ENCODE results near the gene GOLGA6L7. TPM values are rescaled to one million over a fixed set of nuclear protein-coding genes. Genes with fewer than 3 reads are reported as not detected.
A peak's percentile ranks its signal among the peaks of the same experiment; 100 is the strongest.
"Not testable (repeated sequence)": the region's sequence is repeated elsewhere in the genome, so short reads cannot be mapped to it uniquely, and the experiment has no call there.

The GOLGA6L7 gene
- total and polyA plus RNA-seq, 9 donors: not detected

DNA sequence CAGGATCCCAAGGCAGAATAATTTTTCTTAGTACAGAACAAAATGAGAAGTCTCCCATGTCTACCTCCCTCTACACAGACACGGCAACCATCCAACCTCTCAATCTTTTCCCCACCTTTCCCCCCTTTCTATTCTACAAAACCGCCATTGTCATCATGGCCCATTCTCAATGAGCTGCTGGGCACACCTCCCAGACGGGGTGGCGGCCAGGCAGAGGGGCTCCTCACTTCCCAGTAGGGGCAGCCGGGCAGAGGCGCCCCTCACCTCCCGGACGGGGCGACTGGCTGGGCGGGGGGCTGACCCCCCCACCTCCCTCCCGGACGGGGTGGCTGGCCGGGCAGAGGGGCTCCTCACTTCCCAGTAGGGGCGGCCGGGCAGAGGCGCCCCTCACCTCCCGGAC, 827 bp upstream of the GOLGA6L7 start:
- H3K4me3 ChIP-seq; H3K27ac ChIP-seq; H3K9me3 ChIP-seq; H3K36me3 ChIP-seq; H3K4me1 ChIP-seq (ENCODE audit: insufficient read depth); intact Hi-C loops (cut with DNase I); DNase-seq; H3K27me3 ChIP-seq: not testable (repeated sequence)
- WGBS, 3 donors: 95 to 100% (median 96%) methylated on average over 2 to 13 of the region's 17 CpGs

DNA sequence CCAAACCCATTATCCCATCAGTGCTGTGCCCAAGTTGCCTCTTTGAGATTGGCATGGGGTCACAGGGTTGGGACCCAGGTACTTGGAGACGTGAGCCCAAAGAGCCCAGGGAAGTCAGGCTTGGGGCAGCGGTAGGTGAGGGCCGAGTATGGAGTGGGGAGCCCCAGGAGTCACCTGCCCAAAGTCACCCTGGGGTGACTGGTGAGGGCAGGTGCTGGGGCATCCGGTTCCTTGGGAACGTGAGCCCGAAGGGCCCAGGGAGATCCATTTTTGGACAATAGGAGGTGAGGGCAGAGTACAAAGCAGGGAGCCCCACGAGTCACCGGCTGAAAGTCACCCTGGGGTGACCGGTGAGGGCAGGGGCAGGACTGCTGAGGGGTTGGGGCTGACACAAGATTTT, 485 bp downstream of the GOLGA6L7 start:
- 86 to 95% (median 89%) methylated on average over 6 to 9 of the region's 9 CpGs for WGBS, 3 donors
- H3K9me3 ChIP-seq; H3K27me3 ChIP-seq; H3K4me1 ChIP-seq (ENCODE audit: insufficient read depth); H3K27ac ChIP-seq; DNase-seq; H3K4me3 ChIP-seq; H3K36me3 ChIP-seq; intact Hi-C loops (cut with DNase I): not testable (repeated sequence)

- WGBS, 3 donors: 70 to 84% (median 80%) methylated on average over 3 to 5 of the region's 5 CpGs
- H3K27me3 ChIP-seq; H3K4me3 ChIP-seq; DNase-seq; intact Hi-C loops (cut with DNase I); H3K27ac ChIP-seq; H3K9me3 ChIP-seq; H3K36me3 ChIP-seq; H3K4me1 ChIP-seq (ENCODE audit: insufficient read depth): not testable (repeated sequence)
Measured at GRCh38 chr15:28847247-28847646, 1.2 kb downstream of the GOLGA6L7 start.

DNA sequence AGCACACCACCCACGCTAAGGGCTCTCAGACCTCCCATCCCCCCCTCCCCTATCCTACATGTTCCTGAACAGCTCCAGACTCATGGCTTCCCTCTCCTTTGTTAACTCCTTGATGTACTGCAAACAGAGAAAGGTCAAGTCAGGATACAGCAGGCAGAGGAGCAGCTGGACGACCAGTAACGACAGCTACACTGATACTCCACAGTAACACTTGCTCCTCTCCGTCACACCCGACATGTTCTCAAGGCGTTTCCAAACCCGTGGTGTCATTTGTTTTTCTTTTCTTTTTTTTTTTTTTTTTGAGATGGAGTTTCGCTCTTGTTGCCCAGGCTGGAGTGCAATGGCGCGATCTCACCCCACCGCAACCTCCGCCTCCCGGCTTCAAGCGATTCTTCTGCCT, 4.3 kb downstream of the GOLGA6L7 start:
- WGBS, 3 donors: 69 to 76% (median 72%) methylated on average over 11 to 14 of the region's 14 CpGs
- H3K4me3 ChIP-seq; H3K9me3 ChIP-seq; H3K4me1 ChIP-seq (ENCODE audit: insufficient read depth); H3K27ac ChIP-seq; intact Hi-C loops (cut with DNase I); DNase-seq; H3K27me3 ChIP-seq; H3K36me3 ChIP-seq: not testable (repeated sequence)

DNA sequence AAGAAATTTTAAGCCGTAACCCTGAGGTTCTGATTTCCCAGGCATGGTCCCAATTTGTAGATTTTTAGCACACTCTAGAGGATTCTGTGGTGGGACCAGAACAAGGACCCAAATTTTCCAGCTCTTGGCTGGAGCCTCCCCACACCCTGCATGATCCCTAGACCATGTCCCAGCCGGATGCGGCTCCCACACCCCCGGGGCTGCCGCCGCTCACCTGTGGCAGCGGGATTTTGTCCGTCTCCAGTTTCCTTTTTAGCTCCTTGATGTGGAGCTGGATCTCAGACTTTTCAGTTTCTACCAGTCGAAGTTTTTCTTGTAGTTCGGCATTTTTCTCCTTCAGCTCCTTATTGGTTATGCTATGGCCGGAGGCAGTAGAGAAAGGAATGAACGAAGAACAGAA, 4.9 kb downstream of the GOLGA6L7 start:
- H3K27me3 ChIP-seq; H3K4me3 ChIP-seq; intact Hi-C loops (cut with DNase I); H3K9me3 ChIP-seq; H3K36me3 ChIP-seq; H3K4me1 ChIP-seq (ENCODE audit: insufficient read depth); DNase-seq; H3K27ac ChIP-seq: not testable (repeated sequence)
- WGBS, 3 donors: 92 to 95% (median 94%) methylated on average over 12 of the region's 12 CpGs

DNA sequence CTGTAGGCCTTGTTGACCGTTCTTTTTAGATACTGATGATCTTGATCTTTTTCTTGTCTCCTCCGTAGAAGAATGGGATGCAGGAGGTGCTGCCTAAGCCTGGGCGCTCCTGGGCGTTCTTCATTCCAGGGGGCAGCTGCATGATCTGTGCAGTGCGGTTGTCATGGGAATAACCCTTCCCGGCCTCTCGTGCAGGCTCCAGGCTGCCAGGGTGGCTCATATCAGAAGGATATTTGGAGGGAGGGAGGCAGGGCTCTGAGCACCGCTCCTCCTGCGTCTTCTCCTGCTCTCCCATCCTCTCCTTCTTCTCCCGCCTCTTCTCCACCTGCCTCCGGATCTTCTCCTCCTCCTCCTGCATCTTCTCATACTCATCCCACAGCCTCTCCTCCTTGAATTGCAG, 6.2 kb downstream of the GOLGA6L7 start:
- H3K27me3 ChIP-seq; H3K36me3 ChIP-seq; H3K4me3 ChIP-seq; H3K4me1 ChIP-seq (ENCODE audit: insufficient read depth); DNase-seq; H3K27ac ChIP-seq; H3K9me3 ChIP-seq; intact Hi-C loops (cut with DNase I): not testable (repeated sequence)
- WGBS, 3 donors: 39 to 50% (median 41%) methylated on average over 11 of the region's 11 CpGs

- H3K9me3 ChIP-seq; H3K4me3 ChIP-seq; H3K36me3 ChIP-seq; H3K27me3 ChIP-seq; intact Hi-C loops (cut with DNase I); H3K27ac ChIP-seq; H3K4me1 ChIP-seq (ENCODE audit: insufficient read depth); DNase-seq: not testable (repeated sequence)
- WGBS, 3 donors: 63 to 67% (median 65%) methylated on average over 2 to 9 of the region's 9 CpGs
Measured at GRCh38 chr15:28840285-28840684, 8.2 kb downstream of the GOLGA6L7 start.

- H3K4me1 ChIP-seq (ENCODE audit: insufficient read depth); H3K27me3 ChIP-seq; H3K4me3 ChIP-seq; H3K36me3 ChIP-seq; DNase-seq; intact Hi-C loops (cut with DNase I); H3K9me3 ChIP-seq; H3K27ac ChIP-seq: not testable (repeated sequence)
- WGBS, 3 donors: 85 to 91% (median 89%) methylated on average over 10 of the region's 10 CpGs
Measured at GRCh38 chr15:28834957-28835585, 13.4 kb downstream of the GOLGA6L7 start.

GRCh38 chr15:28831897-28832587, 16.4 kb downstream of the GOLGA6L7 start:
- 2 to 6% (median 5%) methylated on average over 42 to 56 of the region's 56 CpGs for WGBS, 3 donors
- H3K4me3 ChIP-seq; H3K9me3 ChIP-seq; intact Hi-C loops (cut with DNase I); H3K4me1 ChIP-seq (ENCODE audit: insufficient read depth); H3K36me3 ChIP-seq; H3K27me3 ChIP-seq; H3K27ac ChIP-seq: not testable (repeated sequence)
- DNase-seq: peak in 2 of 5 donors; percentile 15 to 38

- DNase-seq; H3K27me3 ChIP-seq; H3K9me3 ChIP-seq; H3K4me1 ChIP-seq (ENCODE audit: insufficient read depth); H3K4me3 ChIP-seq; H3K27ac ChIP-seq; intact Hi-C loops (cut with DNase I); H3K36me3 ChIP-seq: not testable (repeated sequence)
- WGBS, 3 donors: 70 to 71% (median 71%) methylated on average over 2 of the region's 2 CpGs
Measured at GRCh38 chr15:28821420-28821819, 27.0 kb downstream of the GOLGA6L7 start.

DNA sequence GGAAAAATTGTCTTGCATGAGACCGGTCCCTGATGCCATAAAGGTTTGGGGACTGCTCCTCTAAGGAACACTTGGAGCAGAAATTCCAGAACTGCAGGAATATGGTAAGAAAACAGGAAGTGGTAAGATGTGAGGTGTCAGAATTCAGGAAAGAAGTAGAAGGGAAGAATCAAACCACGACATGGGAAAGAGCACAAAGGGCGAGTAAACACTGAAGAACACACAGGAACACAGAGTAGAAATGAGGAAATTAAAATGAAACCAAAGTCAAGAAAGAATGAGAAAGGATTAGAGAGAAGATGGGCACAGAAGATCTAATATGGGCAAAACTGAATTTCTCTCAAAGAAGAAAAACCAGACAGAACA, 28.5 kb downstream of the GOLGA6L7 start:
- DNase-seq; H3K27me3 ChIP-seq; H3K4me1 ChIP-seq (ENCODE audit: insufficient read depth); H3K9me3 ChIP-seq; intact Hi-C loops (cut with DNase I); H3K4me3 ChIP-seq; H3K27ac ChIP-seq; H3K36me3 ChIP-seq: not testable (repeated sequence)
- 88 to 92% methylated on average over 1 to 2 of the region's 3 CpGs; no CpG with 5 or more reads in 1 of the 3 donors for WGBS, 3 donors

Measured in ovary (tissue), 9 donors.